Small intestine (tissue), 16 donors: ENCODE data around the gene GLI1. TPM values are rescaled to one million over a fixed set of nuclear protein-coding genes. Genes with fewer than 3 reads are reported as not detected.
"Not testable (repeated sequence)": the region's sequence is repeated elsewhere in the genome, so short reads cannot be mapped to it uniquely, and the experiment has no call there.

Source experiments
- DNase-seq, 2 donors: peaks; one replicate each; pipeline versions ENCODE4 v3.0.0 to v3.0.0-alpha.2; 2013
- FAIRE-seq: peaks from 2 replicates; lab custom pipeline; 2012; peaks lifted over from hg19 to GRCh38; lab: Jason Lieb, UNC
- H3K27ac ChIP-seq, 3 donors: one replicate each; pipeline ENCODE4 v1.5.1; 2013; ENCODE audit warnings: low read length in 2 of 3, mild to moderate bottlenecking in 2 of 3, control low read depth in 1 of 3, inconsistent platforms in 1 of 3, low read depth in 1 of 3, moderate library complexity in 1 of 3
- H3K27me3 ChIP-seq, 3 donors: one replicate each; pipeline ENCODE4 v1.6.1; 2013; ENCODE audit warnings: low read length in 3 of 3, inconsistent platforms in 1 of 3; ENCODE audit not compliant: control insufficient read depth in 3 of 3, insufficient read depth in 3 of 3
- H3K36me3 ChIP-seq, 3 donors: one replicate each; pipeline ENCODE4 v1.6.1; 2013; ENCODE audit warnings: low read length in 3 of 3, inconsistent platforms in 1 of 3, low read depth in 1 of 3, mild to moderate bottlenecking in 1 of 3, moderate library complexity in 1 of 3; ENCODE audit not compliant: control insufficient read depth in 3 of 3, insufficient read depth in 2 of 3
- H3K4me1 ChIP-seq, 3 donors: one replicate each; pipeline ENCODE4 v1.6.1; 2013; ENCODE audit warnings: low read length in 2 of 3, inconsistent platforms in 1 of 3, low read depth in 1 of 3, mild to moderate bottlenecking in 1 of 3, moderate library complexity in 1 of 3; ENCODE audit not compliant: control insufficient read depth in 3 of 3, insufficient read depth in 2 of 3
- H3K4me3 ChIP-seq, 3 donors: one replicate each; pipeline ENCODE4 v1.5.1; 2013; ENCODE audit warnings: low read length in 3 of 3, control low read depth in 1 of 3, inconsistent platforms in 1 of 3, low read depth in 1 of 3, mild to moderate bottlenecking in 1 of 3, moderate library complexity in 1 of 3
- H3K9me3 ChIP-seq, 2 donors: one replicate each; pipeline ENCODE4 v1.6.1; 2013; ENCODE audit warnings: low read depth in 1 of 2, low read length in 1 of 2; ENCODE audit not compliant: control insufficient read depth in 2 of 2, insufficient read depth in 1 of 2
- WGBS, 3 donors: extraction: QIAGEN DNeasy Blood & Tissue Kit; methylation state at CpG; one replicate each; pipeline ENCODE4 v1.1.7; 2013; 5-methylcytosine and 5-hydroxymethylcytosine counted together
- long read RNA-seq, 10 donors: transcript quantifications; one replicate each; lab custom pipeline, GENCODE V29; 2026
- polyA plus RNA-seq, 4 donors: library from polyadenylated mRNA; stranded (reverse) in 3 of 4; unstranded in 1 of 4; fragments of 200-250 nt in 3 of 4; fragments of 120-200 nt in 1 of 4; gene quantifications; one replicate each; pipeline versions ENCODE4 v1.2.1 to v1.2.3, GENCODE V29; 2013
- donor health status: healthy with polysubstance abuse.
- donor health status: control.
- donor health status: control.
- donor health status: Bipolar disorder and iron deficiency.
- donor health status: healthy.

The GLI1 gene
- polyA plus RNA-seq: 1 to 10 TPM in 3 of 4 donors, not detected in 1; 1.5 to 5.5 (median 1.9) TPM
- long read RNA-seq, donor 1, partial matches to known transcripts: 0 of 1 reads
- long read RNA-seq, donor 1, other reads (novel, unspliced or antisense): 0 of 1 reads
- long read RNA-seq, donor 2: 0 reads
- long read RNA-seq, donor 3: 0 reads
- long read RNA-seq, donor 4: 0 reads
- long read RNA-seq, donor 5: 0 reads
- long read RNA-seq, donor 6: 0 reads
- long read RNA-seq, donor 7: 0 reads
- long read RNA-seq, donor 8: 0 reads
- long read RNA-seq, donor 9: 0 reads
- long read RNA-seq, donor 10, partial matches to known transcripts: 0 of 1 reads
- long read RNA-seq, donor 10, other reads (novel, unspliced or antisense): 0 of 1 reads

- peaks cover 3 to 42% (median 5%) of the 10 kb centered on the region in 3 donors for H3K4me1 ChIP-seq
- peak in 1 of 2 donors; percentile 21 for DNase-seq
Observed at GRCh38 chr12:57459750-57460467, at the start of gene GLI1. Gene GLI1 (plus strand): TSS chr12:57459785. CDS start chr12:57463692, 3,907 bp downstream.

GRCh38 chr12:57410534-57410933 is 49.1 kb upstream of the GLI1 start:
- Histone ChIP-seq H3K36me3 (peaks cover 0 to 11% (median 0%) of the 10 kb centered on the region in 3 donors), H3K4me3 (no peak overlapping the region), H3K4me1 (no peaks in the 10 kb centered on the region), H3K9me3 (no peaks in the 10 kb centered on the region), H3K27ac (no peak overlapping the region), H3K27me3 (no peaks in the 10 kb centered on the region)
- DNase-seq: no peak
- 94 to 98% (median 97%) methylated on average over 4 of the region's 4 CpGs for WGBS, 3 donors
- FAIRE-seq: no peak

More at GRCh38 chr12:57459750-57460467, at the start of gene GLI1:
- no peak for FAIRE-seq
- Histone ChIP-seq H3K27me3 (peaks cover 0 to 17% (median 0%) of the 10 kb centered on the region in 3 donors), H3K27ac (peak within 1 kb of the TSS; percentile 58 to 80 (median 69)), H3K36me3 (peaks cover 0 to 8% (median 0%) of the 10 kb centered on the region in 3 donors), H3K4me3 (peak within 1 kb of the TSS; percentile 54 to 87 (median 55)), H3K9me3 (no peaks in the 10 kb centered on the region)
- WGBS, 3 donors: 0 to 1% (median 1%) methylated on average over 21 to 36 of the region's 36 CpGs

GRCh38 chr12:57414160-57414559 is 45.4 kb upstream of the GLI1 start:
- not testable (repeated sequence) for FAIRE-seq, H3K36me3 ChIP-seq, H3K4me3 ChIP-seq, H3K4me1 ChIP-seq, H3K9me3 ChIP-seq, H3K27ac ChIP-seq, H3K27me3 ChIP-seq, DNase-seq
- 94 to 99% (median 96%) methylated on average over 5 to 6 of the region's 6 CpGs for WGBS, 3 donors

- no peaks in the 10 kb centered on the region for H3K9me3 ChIP-seq
- 84 to 96% (median 95%) methylated on average over 2 of the region's 2 CpGs for WGBS, 3 donors
- H3K27ac ChIP-seq: no peak overlapping the region
- no peak overlapping the region for H3K4me3 ChIP-seq
- H3K36me3 ChIP-seq: peaks cover 0 to 10% (median 0%) of the 10 kb centered on the region in 3 donors
- H3K27me3 ChIP-seq: no peaks in the 10 kb centered on the region
- FAIRE-seq (no peak), DNase-seq (no peak)
- H3K4me1 ChIP-seq: no peaks in the 10 kb centered on the region
Observed at GRCh38 chr12:57415088-57415487, 44.5 kb upstream of the GLI1 start.

- Histone ChIP-seq H3K27me3 (no peaks in the 10 kb centered on the region), H3K9me3 (no peaks in the 10 kb centered on the region), H3K36me3 (peaks cover 0 to 11% (median 2%) of the 10 kb centered on the region in 3 donors), H3K27ac (no peak overlapping the region), H3K4me3 (no peak overlapping the region), H3K4me1 (no peaks in the 10 kb centered on the region)
- DNase-seq (no peak), FAIRE-seq (no peak)
- 88 to 94% (median 91%) methylated on average over 8 of the region's 8 CpGs for WGBS, 3 donors
Observed at GRCh38 chr12:57416039-57416996, 43.3 kb upstream of the GLI1 start.

- Histone ChIP-seq H3K27me3 (no peaks in the 10 kb centered on the region), H3K36me3 (peaks cover 0 to 25% (median 8%) of the 10 kb centered on the region in 3 donors), H3K4me1 (no peaks in the 10 kb centered on the region), H3K27ac (no peak overlapping the region), H3K9me3 (no peaks in the 10 kb centered on the region), H3K4me3 (no peak overlapping the region)
- FAIRE-seq (no peak), DNase-seq (no peak)
- 85 to 87% (median 85%) methylated on average over 9 of the region's 9 CpGs for whole genome bisulfite sequencing, 3 donors
Observed at GRCh38 chr12:57418255-57418654, 41.3 kb upstream of the GLI1 start.

GRCh38 chr12:57419495-57419894 is 40.1 kb upstream of the GLI1 start:
- H3K4me1 ChIP-seq: no peaks in the 10 kb centered on the region
- DNase-seq (no peak), FAIRE-seq (no peak)
- no peaks in the 10 kb centered on the region for H3K27me3 ChIP-seq
- 94 to 97% (median 97%) methylated on average over 2 of the region's 2 CpGs for WGBS, 3 donors
- H3K27ac ChIP-seq: no peak overlapping the region
- no peak overlapping the region for H3K4me3 ChIP-seq
- H3K9me3 ChIP-seq: no peaks in the 10 kb centered on the region
- peaks cover 0 to 30% (median 8%) of the 10 kb centered on the region in 3 donors for H3K36me3 ChIP-seq

- no peaks in the 10 kb centered on the region for H3K4me1 ChIP-seq
- no peak overlapping the region for H3K4me3 ChIP-seq
- H3K27ac ChIP-seq: no peak overlapping the region
- no peak for FAIRE-seq
- no peak for DNase-seq
- H3K27me3 ChIP-seq: no peaks in the 10 kb centered on the region
- peaks cover 0 to 35% (median 8%) of the 10 kb centered on the region in 3 donors for H3K36me3 ChIP-seq
- 95 to 98% (median 96%) methylated on average over 5 of the region's 5 CpGs for WGBS, 3 donors
- H3K9me3 ChIP-seq: no peaks in the 10 kb centered on the region
Observed at GRCh38 chr12:57420482-57420881, 39.1 kb upstream of the GLI1 start.
